Measurements from ENCODE around the gene TMEM123.

DNA sequence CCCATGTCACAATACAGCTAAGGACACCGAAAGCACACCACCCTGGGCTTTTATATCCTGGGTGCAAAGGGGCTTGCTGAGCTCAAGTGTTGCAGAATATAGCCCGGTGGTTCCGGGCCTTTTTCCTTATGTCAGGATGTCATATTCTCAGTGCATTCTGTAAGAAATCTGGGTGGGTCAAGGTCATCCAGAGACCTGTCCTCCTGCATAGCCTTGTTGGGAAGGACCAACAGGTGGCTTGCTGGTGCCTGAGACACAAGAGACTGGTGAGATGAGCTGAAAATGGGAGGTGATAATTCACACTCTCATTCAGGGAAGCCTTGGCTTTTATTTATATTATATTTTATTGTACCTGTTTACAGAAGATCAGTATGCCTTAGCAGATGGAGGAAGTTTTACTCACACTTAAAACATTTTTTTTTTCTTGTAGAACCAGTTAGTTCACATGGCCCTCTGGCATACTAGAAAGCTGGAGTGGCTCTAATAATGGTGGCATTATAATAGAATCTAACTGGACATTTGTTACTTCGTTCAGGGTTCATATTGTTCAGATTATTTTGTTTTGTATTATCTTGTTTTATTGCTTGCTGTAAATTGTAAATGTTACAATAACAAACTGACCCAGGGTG, 14.6 kb upstream of the TMEM123 start:
- TF ChIP-seq, protein P1, sequence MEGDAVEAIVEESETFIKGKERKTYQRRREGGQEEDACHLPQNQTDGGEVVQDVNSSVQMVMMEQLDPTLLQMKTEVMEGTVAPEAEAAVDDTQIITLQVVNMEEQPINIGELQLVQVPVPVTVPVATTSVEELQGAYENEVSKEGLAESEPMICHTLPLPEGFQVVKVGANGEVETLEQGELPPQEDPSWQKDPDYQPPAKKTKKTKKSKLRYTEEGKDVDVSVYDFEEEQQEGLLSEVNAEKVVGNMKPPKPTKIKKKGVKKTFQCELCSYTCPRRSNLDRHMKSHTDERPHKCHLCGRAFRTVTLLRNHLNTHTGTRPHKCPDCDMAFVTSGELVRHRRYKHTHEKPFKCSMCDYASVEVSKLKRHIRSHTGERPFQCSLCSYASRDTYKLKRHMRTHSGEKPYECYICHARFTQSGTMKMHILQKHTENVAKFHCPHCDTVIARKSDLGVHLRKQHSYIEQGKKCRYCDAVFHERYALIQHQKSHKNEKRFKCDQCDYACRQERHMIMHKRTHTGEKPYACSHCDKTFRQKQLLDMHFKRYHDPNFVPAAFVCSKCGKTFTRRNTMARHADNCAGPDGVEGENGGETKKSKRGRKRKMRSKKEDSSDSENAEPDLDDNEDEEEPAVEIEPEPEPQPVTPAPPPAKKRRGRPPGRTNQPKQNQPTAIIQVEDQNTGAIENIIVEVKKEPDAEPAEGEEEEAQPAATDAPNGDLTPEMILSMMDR (IDR thresholded peaks at IDR 0.05): no peak
- TF ChIP-seq EP300 (IDR thresholded peaks at IDR 0.05): no peak
- no peak for TF ChIP-seq POLR2AphosphoS5 (IDR thresholded peaks at IDR 0.05)
- no peak for TF ChIP-seq POLR2A (IDR thresholded peaks at IDR 0.05)

All from sigmoid colon (tissue), 4 donors.